Natural killer cell (primary cell): ENCODE data around the gene SP100. TPM values are rescaled to one million over a fixed set of nuclear protein-coding genes. Genes with fewer than 3 reads are reported as not detected.

Source experiments
- ATAC-seq, 3 donors: fragments of 150-1000 bp in 2 of 3; fragments of 200-7000 bp in 1 of 3; cut with Tn5 transposase; 1 replicate in 1 of 3; 2 replicates in 2 of 3; pipeline ENCODE4 v1.10.0; 2021; ENCODE audit warnings: mild to moderate bottlenecking in 2 of 3, moderate library complexity in 2 of 3
- DNase-seq, 2 donors: peaks; one replicate each; pipeline versions ENCODE4 v3.0.0 to v3.0.0-alpha.2; 2013 to 2021; ENCODE audit warnings: mixed read lengths in 1 of 2
- H3K27ac ChIP-seq: one replicate; pipeline ENCODE4 v1.5.1; 2013; ENCODE audit warnings: mild to moderate bottlenecking, low read length
- H3K27me3 ChIP-seq: one replicate; pipeline ENCODE4 v1.6.1; 2013; ENCODE audit warnings: low read length; ENCODE audit not compliant: control insufficient read depth, insufficient read depth
- H3K36me3 ChIP-seq: one replicate; pipeline ENCODE4 v1.6.1; 2013; ENCODE audit warnings: low read length; ENCODE audit not compliant: control insufficient read depth, insufficient read depth
- H3K4me1 ChIP-seq: one replicate; pipeline ENCODE4 v1.6.1; 2013; ENCODE audit warnings: low read length; ENCODE audit not compliant: control insufficient read depth, insufficient read depth
- H3K4me3 ChIP-seq: one replicate; pipeline ENCODE4 v1.5.1; 2013; ENCODE audit warnings: low read length
- H3K9me3 ChIP-seq: one replicate; pipeline ENCODE4 v1.6.1; 2013; ENCODE audit warnings: low read length; ENCODE audit not compliant: control insufficient read depth, insufficient read depth
- H3K27ac Mint-ChIP-seq, 2 donors: one replicate each; pipeline ENCODE4 v1.8.0; 2022; ENCODE audit warnings: mild to moderate bottlenecking in 2 of 2, mixed read lengths in 2 of 2, moderate library complexity in 1 of 2
- H3K27me3 Mint-ChIP-seq, 2 donors: one replicate each; pipeline ENCODE4 v1.8.0; 2022; ENCODE audit warnings: low read depth in 2 of 2, mixed read lengths in 2 of 2
- H3K36me3 Mint-ChIP-seq: one replicate; pipeline ENCODE4 v1.8.0; 2022; ENCODE audit warnings: mixed read lengths
- H3K4me1 Mint-ChIP-seq, 2 donors: one replicate each; pipeline ENCODE4 v1.8.0; 2022; ENCODE audit warnings: mixed read lengths in 2 of 2
- H3K4me3 Mint-ChIP-seq: one replicate; pipeline ENCODE4 v1.8.0; 2022; ENCODE audit warnings: mild to moderate bottlenecking, moderate library complexity, mixed read lengths
- H3K9me3 Mint-ChIP-seq, 2 donors: one replicate each; pipeline ENCODE4 v1.8.0; 2022; ENCODE audit warnings: mixed read lengths in 2 of 2
- WGBS: methylation state at CpG from one replicate; pipeline ENCODE4 v1.1.7; 2013; ENCODE audit warnings: missing lambda C conversion rate; ENCODE audit not compliant: insufficient coverage; 5-methylcytosine and 5-hydroxymethylcytosine counted together
- intact Hi-C: fragments of 100-400 bp; cut with micrococcal nuclease; formaldehyde crosslinking; loops from one replicate; pipeline ENCODE4 v1.14.2; 2022
- total RNA-seq, 4 donors: library from RNA; stranded (reverse); fragments of 120-200 nt in 1 of 4; gene quantifications; one replicate each; pipeline versions ENCODE4 v1.2.3 to v1.2.4, GENCODE V29; 2013 to 2022
- TF ChIP-seq, protein P1 (sequence below): fragments of 200-600 bp; IDR thresholded peaks from one replicate; pipeline ENCODE4 v1.8.0; 2022; ENCODE audit warnings: antibody characterized with exemption

Gene SP100
- total RNA-seq, 3 donors from 2014 or later (not counting 1 experiment from before 2014, with no cell fraction given), result 338 to 393 (median 363) TPM

DNA sequence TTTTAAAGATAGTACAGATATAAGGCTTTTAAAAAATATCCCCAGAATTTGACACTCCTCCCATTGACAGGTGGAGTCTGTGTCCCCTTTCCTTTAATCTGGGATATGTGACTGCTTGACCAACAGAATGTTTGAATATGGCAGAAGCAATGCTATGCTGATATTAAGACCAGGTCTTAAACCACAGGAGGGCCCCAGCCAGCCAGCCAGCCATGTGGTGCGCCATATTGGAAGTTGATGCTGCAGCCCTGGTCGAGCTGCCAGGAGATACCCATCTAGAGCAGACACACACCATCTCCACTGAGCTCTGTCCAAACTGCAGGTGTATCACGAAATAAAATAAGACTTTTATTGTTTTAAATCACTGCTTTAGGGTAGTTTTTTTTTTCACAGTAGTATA lies 174.3 kb downstream of the SP100 start:
- no peak overlapping the region for H3K4me3 Mint-ChIP-seq
- no peak overlapping the region for H3K27ac ChIP-seq
- H3K27ac Mint-ChIP-seq, result peak overlapping the region; percentile 35 to 71
- DNase-seq (no peak), ATAC-seq (no peak)
- peaks cover 8% of the 10 kb centered on the region for H3K36me3 Mint-ChIP-seq
- H3K36me3 ChIP-seq, result no peaks in the 10 kb centered on the region
- H3K27me3 Mint-ChIP-seq, result no peaks in the 10 kb centered on the region
- H3K9me3 ChIP-seq, result no peaks in the 10 kb centered on the region
- no peaks in the 10 kb centered on the region for H3K9me3 Mint-ChIP-seq
- 100% methylated on average over 2 of the region's 3 CpGs for WGBS
- TF ChIP-seq, protein P1, sequence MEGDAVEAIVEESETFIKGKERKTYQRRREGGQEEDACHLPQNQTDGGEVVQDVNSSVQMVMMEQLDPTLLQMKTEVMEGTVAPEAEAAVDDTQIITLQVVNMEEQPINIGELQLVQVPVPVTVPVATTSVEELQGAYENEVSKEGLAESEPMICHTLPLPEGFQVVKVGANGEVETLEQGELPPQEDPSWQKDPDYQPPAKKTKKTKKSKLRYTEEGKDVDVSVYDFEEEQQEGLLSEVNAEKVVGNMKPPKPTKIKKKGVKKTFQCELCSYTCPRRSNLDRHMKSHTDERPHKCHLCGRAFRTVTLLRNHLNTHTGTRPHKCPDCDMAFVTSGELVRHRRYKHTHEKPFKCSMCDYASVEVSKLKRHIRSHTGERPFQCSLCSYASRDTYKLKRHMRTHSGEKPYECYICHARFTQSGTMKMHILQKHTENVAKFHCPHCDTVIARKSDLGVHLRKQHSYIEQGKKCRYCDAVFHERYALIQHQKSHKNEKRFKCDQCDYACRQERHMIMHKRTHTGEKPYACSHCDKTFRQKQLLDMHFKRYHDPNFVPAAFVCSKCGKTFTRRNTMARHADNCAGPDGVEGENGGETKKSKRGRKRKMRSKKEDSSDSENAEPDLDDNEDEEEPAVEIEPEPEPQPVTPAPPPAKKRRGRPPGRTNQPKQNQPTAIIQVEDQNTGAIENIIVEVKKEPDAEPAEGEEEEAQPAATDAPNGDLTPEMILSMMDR, result no peak
- H3K4me3 ChIP-seq, result no peak overlapping the region
- H3K27me3 ChIP-seq, result no peaks in the 10 kb centered on the region
- intact Hi-C loops, result no loop called here
- peaks cover 39% of the 10 kb centered on the region for H3K4me1 ChIP-seq
- peaks cover 36 to 53% of the 10 kb centered on the region in 2 donors for H3K4me1 Mint-ChIP-seq

DNA sequence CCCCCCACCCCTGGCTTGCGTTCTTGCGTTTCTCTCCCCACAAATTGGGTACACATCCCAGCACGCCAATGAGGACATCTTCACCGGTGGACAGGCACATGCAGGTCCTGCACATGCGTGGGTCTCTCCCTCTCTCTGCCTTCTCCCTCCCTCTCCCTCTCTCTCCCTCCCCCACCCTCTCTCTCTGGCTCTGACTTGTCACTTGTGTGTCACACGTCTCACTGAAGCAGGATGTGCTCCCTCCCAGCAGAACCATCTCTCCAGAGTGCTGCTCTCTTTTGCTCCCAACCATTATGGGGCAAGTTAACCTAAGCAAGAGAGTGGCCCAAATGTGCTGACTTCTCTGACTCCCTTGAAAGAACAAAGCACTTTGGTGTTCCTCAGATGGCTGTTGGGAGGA lies 175.8 kb downstream of the SP100 start:
- H3K27ac ChIP-seq, result no peak overlapping the region
- H3K4me1 ChIP-seq, result peaks cover 39% of the 10 kb centered on the region
- no peaks in the 10 kb centered on the region for H3K27me3 ChIP-seq
- H3K4me1 Mint-ChIP-seq, result peaks cover 36 to 57% of the 10 kb centered on the region in 2 donors
- DNase-seq, result peak in 1 of 2 donors; percentile 40
- 70% methylated on average over 6 of the region's 6 CpGs for WGBS
- peaks cover 8% of the 10 kb centered on the region for H3K36me3 Mint-ChIP-seq
- no peak overlapping the region for H3K4me3 ChIP-seq
- ATAC-seq, result peak; percentile 63 to 69 (median 64)
- no peaks in the 10 kb centered on the region for H3K9me3 Mint-ChIP-seq
- peak overlapping the region in 1 of 2 donors; percentile 75 for H3K27ac Mint-ChIP-seq
- intact Hi-C loops, result no loop called here
- H3K36me3 ChIP-seq, result no peaks in the 10 kb centered on the region
- TF ChIP-seq, protein P1, result no peak
- H3K27me3 Mint-ChIP-seq, result peaks cover 0 to 4% of the 10 kb centered on the region in 2 donors
- no peak overlapping the region for H3K4me3 Mint-ChIP-seq
- no peaks in the 10 kb centered on the region for H3K9me3 ChIP-seq

DNA sequence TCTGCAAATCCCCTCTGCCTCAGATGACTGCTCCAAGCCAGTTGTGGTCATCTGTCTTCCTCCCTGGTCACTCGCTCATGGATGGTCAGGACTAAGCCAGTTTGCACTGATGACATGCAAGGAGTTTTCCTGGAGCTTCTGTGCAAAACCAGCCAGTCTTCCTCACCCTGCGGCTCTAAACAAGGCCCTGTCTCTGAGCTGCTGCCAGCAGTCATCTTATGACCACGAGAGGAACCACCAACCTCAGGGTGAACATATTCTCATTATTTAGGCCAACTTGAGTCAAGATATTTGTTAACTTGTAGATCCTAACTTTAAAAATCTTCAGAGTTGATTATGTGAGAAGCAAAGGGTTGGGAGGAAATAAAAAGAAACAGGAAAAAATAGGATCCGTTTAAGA lies 176.8 kb downstream of the SP100 start:
- intact Hi-C loops, result no loop called here
- no peaks in the 10 kb centered on the region for H3K36me3 ChIP-seq
- H3K36me3 Mint-ChIP-seq, result peaks cover 8% of the 10 kb centered on the region
- WGBS, result 48% methylated on average over 3 of the region's 4 CpGs
- no peak overlapping the region for H3K27ac ChIP-seq
- peak in 2 of 3 donors; percentile 56 for ATAC-seq
- TF ChIP-seq, protein P1, result no peak
- peak overlapping the region; percentile 3 for H3K4me3 Mint-ChIP-seq
- H3K27ac Mint-ChIP-seq, result peak overlapping the region; percentile 49 to 75
- no peaks in the 10 kb centered on the region for H3K9me3 Mint-ChIP-seq
- H3K9me3 ChIP-seq, result no peaks in the 10 kb centered on the region
- peaks cover 41 to 57% of the 10 kb centered on the region in 2 donors for H3K4me1 Mint-ChIP-seq
- H3K27me3 ChIP-seq, result no peaks in the 10 kb centered on the region
- H3K4me3 ChIP-seq, result no peak overlapping the region
- H3K4me1 ChIP-seq, result peaks cover 39% of the 10 kb centered on the region
- DNase-seq, result no peak
- H3K27me3 Mint-ChIP-seq, result peaks cover 0 to 4% of the 10 kb centered on the region in 2 donors

Other genes with a start within 250 kb of the SP100 start
- 100 to 1,000 TPM in 1 of 3 donors, 10 to 100 TPM in 2; 92.7 to 132 (median 97.9) TPM for gene SP110, start 196.2 kb upstream of the SP100 start, total RNA-seq
- 10 to 100 TPM; 69.1 to 89.9 (median 77.4) TPM for gene SP140, start 190.5 kb upstream of the SP100 start, total RNA-seq
- 10 to 100 TPM; 58.4 to 92.6 (median 73.4) TPM for gene SP140L, start 89.0 kb upstream of the SP100 start, total RNA-seq